Activated effector memory CD4-positive, alpha-beta T cell treated with anti-CD3 and anti-CD28 coated beads, Interleukin-2, amount 50 U/mL, for 16 hours (primary cell): ENCODE measurements around the gene WFIKKN1.

Experiments
- DNase-seq: peaks from one replicate; pipeline ENCODE4 v3.0.0-alpha.2; 2020

Gene WFIKKN1

GRCh38 chr16:675884-676564, 45.2 kb downstream of the WFIKKN1 start:
- DNase-seq = no peak

DNA sequence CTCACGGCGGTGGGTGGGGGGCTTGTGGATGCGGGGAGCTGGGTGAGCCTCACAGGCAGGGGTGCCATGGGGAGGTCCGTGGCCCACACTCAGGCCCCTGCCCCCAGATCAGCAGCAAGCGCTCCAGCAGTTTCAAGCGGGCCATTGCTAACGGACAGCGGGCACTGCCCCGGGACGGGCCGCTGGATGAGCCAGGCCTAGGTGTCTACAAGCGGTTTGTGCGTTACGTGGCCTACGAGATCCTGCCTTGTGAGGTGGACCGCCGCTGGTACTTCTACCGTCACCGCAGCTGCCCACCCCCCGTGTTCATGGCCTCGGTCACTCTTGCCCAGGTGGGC, 45.7 kb downstream of the WFIKKN1 start:
- DNase-seq = no peak

DNA sequence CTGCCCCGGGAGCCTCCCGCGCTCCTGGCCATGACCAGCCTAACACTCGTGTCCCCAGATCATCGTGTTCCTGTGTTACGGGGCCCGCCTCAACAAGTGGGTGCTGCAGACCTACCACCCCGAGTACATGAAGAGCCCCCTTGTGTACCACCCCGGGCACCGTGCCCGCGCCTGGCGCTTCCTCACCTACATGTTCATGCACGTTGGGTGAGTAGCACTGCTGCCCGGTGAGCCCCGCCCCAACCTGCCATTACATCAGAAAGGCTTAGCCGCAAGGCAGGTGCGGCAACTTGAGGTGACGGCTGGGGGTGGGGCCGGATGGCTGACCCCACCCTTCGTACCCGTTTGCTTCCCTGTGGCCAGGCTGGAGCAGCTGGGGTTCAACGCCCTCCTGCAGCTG, 46.1 kb downstream of the WFIKKN1 start:
- peak; percentile 76 for DNase-seq

- DNase-seq = no peak
Observed at GRCh38 chr16:677316-678190, 46.8 kb downstream of the WFIKKN1 start.

DNA sequence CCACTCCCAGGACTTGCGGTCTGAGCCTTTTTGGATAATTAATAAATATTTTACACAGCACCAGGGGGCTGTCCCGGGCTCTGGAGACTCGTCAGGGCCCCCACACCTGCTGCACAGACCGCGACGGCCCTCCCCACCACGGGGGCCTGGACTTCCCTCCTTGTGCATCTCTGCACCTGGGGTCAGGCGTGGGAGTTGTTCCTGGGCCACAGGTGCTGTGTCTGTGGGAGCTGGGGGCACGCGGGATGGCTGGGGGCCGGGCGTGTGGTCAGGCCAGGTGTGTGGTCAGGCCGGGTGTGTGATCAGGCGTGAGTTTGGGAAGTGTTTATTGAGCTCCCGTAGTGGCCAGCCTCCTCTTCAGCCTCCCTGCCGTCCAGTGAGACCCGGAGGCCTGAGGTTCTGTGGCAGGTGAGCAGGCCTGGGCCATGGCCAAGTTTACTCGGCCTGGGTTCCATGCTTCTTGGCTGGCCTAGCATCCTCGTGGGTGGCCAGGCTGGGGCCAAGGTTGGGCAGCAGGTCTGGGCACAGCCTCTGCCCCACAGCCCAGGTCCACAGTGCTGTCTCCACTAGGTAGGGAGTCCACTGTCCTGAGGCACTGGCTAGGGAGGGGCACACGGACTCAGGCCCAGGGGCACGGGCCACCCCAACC, 47.5 kb downstream of the WFIKKN1 start:
- no peak for DNase-seq

DNA sequence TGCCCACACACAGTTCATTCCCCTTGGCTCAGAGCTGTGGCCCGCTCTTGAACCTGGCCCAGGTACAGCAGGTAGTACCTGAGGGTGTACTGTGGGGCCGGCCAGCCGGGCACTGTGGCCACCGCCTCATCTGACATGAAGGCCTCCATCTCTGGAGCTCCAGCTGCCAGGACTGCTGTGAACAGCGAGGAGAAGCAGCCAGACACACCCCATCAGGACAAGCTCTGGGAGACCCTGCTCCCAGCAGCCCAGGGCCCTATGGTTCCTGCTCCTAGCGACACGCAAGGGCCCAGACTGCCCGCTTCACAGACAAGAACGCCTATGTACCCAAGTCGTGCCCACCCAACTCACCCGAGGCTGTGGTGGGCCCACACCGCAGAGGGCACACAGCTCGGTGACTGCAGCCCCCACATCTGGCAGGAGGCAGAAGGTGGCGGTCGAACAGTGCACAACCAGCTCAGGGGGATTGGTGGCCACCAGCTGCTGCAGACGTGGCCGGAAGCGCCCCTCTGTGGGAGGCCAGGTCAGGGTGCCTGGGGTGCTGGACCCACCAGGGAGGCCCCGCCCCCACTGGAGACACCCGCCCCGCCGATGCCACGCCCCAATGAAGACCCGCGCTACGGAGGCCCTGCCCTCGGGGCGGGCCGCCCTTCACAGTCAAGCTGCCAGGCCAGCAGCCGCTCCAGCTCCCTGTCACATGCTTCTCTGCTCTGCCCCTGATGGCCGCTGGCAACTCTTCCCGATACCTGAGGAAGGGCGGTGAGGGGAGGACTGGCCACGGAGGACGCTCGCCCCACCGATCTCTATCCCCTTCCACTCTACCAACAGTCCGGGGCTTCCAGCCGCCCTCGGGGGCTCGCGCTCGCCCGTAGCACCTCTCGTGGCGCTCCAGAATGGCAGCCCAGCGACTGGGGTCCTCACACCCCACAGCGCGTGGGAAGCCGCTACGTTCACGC, 48.4 kb downstream of the WFIKKN1 start:
- peak; percentile 83 for DNase-seq

DNA sequence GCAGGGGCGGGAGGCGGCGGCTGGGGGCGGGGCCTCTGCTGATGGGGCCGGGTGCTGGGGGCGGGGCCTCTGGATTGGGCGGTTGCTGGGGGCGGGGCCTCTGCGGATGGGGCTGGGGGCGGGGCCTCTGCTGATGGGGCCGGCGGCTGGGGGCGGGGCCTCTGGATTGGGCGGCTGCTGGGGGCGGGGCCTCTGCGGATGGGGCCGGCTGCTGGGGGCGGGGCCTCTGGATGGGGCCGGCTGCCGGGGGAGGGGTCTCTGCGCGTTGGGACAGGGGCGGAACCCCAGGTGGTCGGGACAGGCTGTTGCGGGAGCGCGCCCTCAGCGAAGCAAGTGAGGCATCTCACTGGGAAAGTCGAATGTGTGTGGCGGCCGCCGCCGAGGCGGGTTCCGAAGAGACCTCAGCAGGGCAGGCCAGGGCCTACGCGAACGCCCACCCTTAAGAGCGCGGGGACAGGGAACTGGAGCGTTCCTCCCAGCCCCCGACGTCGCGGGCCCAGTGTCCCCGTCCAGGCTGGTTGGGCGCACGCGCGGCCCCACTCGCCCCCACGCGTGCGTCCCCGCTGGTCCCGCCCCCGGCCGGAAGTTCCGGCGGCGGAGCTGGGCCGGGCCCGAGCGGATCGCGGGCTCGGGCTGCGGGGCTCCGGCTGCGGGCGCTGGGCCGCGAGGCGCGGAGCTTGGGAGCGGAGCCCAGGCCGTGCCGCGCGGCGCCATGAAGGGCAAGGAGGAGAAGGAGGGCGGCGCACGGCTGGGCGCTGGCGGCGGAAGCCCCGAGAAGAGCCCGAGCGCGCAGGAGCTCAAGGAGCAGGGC, 49.2 kb downstream of the WFIKKN1 start, which contains the start of gene STUB1:
Gene STUB1, plus strand, starts transcription at position 597 of the 811 bp plus-strand sequence. Its CDS starts 116 bp downstream, at position 713.
- DNase-seq = peak; percentile 95

DNA sequence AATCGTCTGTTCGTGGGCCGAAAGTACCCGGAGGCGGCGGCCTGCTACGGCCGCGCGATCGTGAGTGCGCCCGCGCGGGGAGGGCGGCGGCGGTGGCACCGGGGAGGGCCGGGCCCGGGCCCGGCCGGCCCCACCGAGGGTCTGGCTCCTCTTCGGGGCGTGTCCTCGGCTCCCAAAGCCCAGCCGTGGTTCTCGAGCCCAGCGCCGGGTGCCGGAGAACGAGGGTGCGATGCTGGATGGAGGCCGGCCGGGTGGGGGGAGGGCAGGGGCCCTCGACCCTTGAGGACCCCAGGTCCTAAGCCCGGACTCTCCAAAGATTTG, 49.8 kb downstream of the WFIKKN1 start:
- DNase-seq = no peak

- DNase-seq = peak; percentile 70
Observed at GRCh38 chr16:680967-681745, 50.4 kb downstream of the WFIKKN1 start.

GRCh38 chr16:681746-682427, 51.1 kb downstream of the WFIKKN1 start:
- DNase-seq = no peak

DNA sequence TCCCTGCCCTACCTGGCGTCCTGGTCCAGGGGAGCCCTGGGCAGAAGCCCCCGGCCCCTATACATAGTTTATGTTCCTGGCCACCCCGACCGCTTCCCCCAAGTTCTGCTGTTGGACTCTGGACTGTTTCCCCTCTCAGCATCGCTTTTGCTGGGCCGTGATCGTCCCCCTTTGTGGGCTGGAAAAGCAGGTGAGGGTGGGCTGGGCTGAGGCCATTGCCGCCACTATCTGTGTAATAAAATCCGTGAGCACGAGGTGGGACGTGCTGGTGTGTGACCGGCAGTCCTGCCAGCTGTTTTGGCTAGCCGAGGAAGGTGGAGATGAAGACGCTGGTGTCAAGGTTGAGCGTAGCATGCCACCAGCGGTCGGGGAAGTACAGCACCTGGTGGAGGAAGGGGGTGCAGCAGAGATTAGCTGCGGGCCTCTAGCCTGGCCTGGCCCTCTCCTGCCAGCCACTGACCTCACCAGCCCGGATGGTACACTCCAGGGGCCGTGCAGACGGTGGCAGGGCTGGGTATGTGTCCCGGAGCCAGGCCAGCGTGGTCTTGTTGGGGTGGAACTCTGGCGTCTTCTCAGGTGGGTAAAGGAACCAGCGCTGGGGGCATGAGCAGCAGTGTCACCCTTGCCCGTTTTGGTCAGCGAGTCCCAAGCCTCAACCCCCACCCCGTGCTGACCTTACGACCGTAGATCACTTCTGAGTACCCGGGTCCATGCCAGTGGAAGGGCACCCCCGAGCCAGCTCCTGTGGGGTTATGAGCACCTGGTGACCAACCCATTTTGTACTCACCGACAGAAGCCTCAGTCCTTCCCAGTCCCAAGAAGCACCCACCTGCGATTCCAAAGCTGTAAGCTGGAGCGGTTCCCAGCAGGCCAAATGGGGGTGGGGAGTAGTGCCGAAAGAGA, 52.0 kb downstream of the WFIKKN1 start:
- no peak for DNase-seq

- DNase-seq = no peak
Observed at GRCh38 chr16:683396-684070, 52.7 kb downstream of the WFIKKN1 start.
